HepG2 (cell line): ENCODE measurements around the gene DOK5. TPM values are rescaled to one million over a fixed set of nuclear protein-coding genes. Genes with fewer than 3 reads are reported as not detected.
A peak's percentile ranks its signal among the peaks of the same experiment; 100 is the strongest.

ENCODE experiments used
- ATAC-seq: fragments of 200-7000 bp; cut with Tn5 transposase; 3 replicates; pipeline ENCODE4 v1.9.1; 2020; ENCODE audit warnings: mild to moderate bottlenecking, moderate library complexity
- BruUV-seq: library from RNA; stranded (reverse); fragments of 400-500 nt; replicated peaks from 2 replicates; lab custom pipeline; 2021; lab: Mats Ljungman, UMichigan
- CTCF ChIA-PET: fragments of 300-600 bp; formaldehyde crosslinking; extraction: SDS; loops from one replicate; lab custom pipeline; 2021; ENCODE audit warnings: low total read pairs, inconsistent platforms, low intra/inter-chr PET ratio; lab: Yijun Ruan, JAX
- POLR2A ChIA-PET: fragments of 350-600 bp; sonication (Branson Sonifier 250); formaldehyde crosslinking; loops from one replicate; lab custom pipeline; 2020; ENCODE audit warnings: antibody characterized with exemption, inconsistent platforms; lab: Yijun Ruan, JAX
- DNase-seq: peaks from one replicate; pipeline ENCODE4 v3.0.0-alpha.2; 2015; ENCODE audit warnings: low spot score
- FAIRE-seq: peaks from 3 replicates; lab custom pipeline; 2011; peaks lifted over from hg19 to GRCh38; lab: Jason Lieb, UNC
- H2AFZ ChIP-seq: one replicate; pipeline ENCODE4 v1.6.1; 2011; ENCODE audit warnings: low read length, inconsistent platforms
- H3K27ac ChIP-seq: fragments of 300-600 bp; 3 replicates; pipeline ENCODE4 v1.8.0; 2011; ENCODE audit warnings: mixed run types, mild to moderate bottlenecking, mixed read lengths, low read length, inconsistent platforms; ENCODE audit not compliant: insufficient read depth; ENCODE audit errors: extremely low read length
- H3K27me3 ChIP-seq, 2 experiments: fragments of 200-600 bp in 1 of 2; 2 replicates in 1 of 2; 3 replicates in 1 of 2; pipeline versions ENCODE4 v1.6.0 to v1.8.0; 2011; ENCODE audit warnings: low read length in 2 of 2, mild to moderate bottlenecking in 2 of 2, moderate library complexity in 2 of 2, inconsistent platforms in 1 of 2; ENCODE audit not compliant: insufficient read depth in 2 of 2, control insufficient read depth in 1 of 2
- H3K36me3 ChIP-seq, 2 experiments: fragments of 200-600 bp in 1 of 2; replicated peaks in 1 of 2; 2 replicates in 1 of 2; 3 replicates in 1 of 2; pipeline versions ENCODE4 v1.5.1 to v1.8.0; 2011; ENCODE audit warnings: low read length in 2 of 2, inconsistent platforms in 1 of 2; ENCODE audit not compliant: insufficient read depth in 2 of 2, control insufficient read depth in 1 of 2
- H3K4me1 ChIP-seq: 2 replicates; pipeline ENCODE4 v1.5.1; 2012; ENCODE audit warnings: low read length, inconsistent platforms; ENCODE audit not compliant: insufficient read depth
- H3K4me2 ChIP-seq: 2 replicates; pipeline ENCODE4 v1.6.0; 2011; ENCODE audit warnings: low read depth, low read length, inconsistent platforms
- H3K4me3 ChIP-seq, 3 experiments: fragments of 200-600 bp in 1 of 3; sonication (generic), shearing (Covaris generic) in 1 of 3; replicated peaks in 1 of 3; 2 replicates each; pipeline ENCODE4 v1.5.1; 2011 to 2016; ENCODE audit warnings: low read length in 3 of 3, inconsistent platforms in 2 of 3, low read depth in 2 of 3, mild to moderate bottlenecking in 2 of 3, control low read depth in 1 of 3, mixed read lengths in 1 of 3; ENCODE audit not compliant: insufficient read depth in 1 of 3
- H3K79me2 ChIP-seq: one replicate; pipeline ENCODE4 v1.6.1; 2011; ENCODE audit warnings: low read length, inconsistent platforms; ENCODE audit not compliant: insufficient read depth
- H3K9ac ChIP-seq: 2 replicates; pipeline ENCODE4 v1.6.0; 2011; ENCODE audit warnings: mild to moderate bottlenecking, low read depth, low read length, inconsistent platforms; ENCODE audit not compliant: insufficient read depth
- H3K9me3 ChIP-seq: 2 replicates; pipeline ENCODE4 v1.5.1; 2012; ENCODE audit warnings: mild to moderate bottlenecking, low read length
- H4K20me1 ChIP-seq: 2 replicates; pipeline ENCODE4 v1.6.0; 2011; ENCODE audit warnings: inconsistent platforms, mild to moderate bottlenecking, low read length, moderate library complexity; ENCODE audit not compliant: insufficient read depth
- HOXA5 ChIP-seq: sonication (generic); formaldehyde crosslinking; IDR thresholded peaks from 2 replicates; pipeline ENCODE4 v1.4.0; 2020; ENCODE audit warnings: missing genetic modification reagents
- MTA1 ChIP-seq: sonication (generic); formaldehyde crosslinking; IDR thresholded peaks from 2 replicates; pipeline ENCODE4 v1.4.0; 2020; ENCODE audit warnings: missing genetic modification reagents, mild to moderate bottlenecking, borderline replicate concordance
- PHB2 ChIP-seq: fragments of 450-650 bp; IDR thresholded peaks from 2 replicates; pipeline ENCODE4 v1.6.1; 2018; ENCODE audit not compliant: partially characterized antibody
- SMAD3 ChIP-seq: sonication (generic); formaldehyde crosslinking; IDR thresholded peaks from 2 replicates; pipeline ENCODE4 v1.4.0; 2020; ENCODE audit warnings: missing genetic modification reagents
- SMC3 ChIP-seq: IDR thresholded peaks from 2 replicates; pipeline ENCODE4 v1.6.1; 2011; ENCODE audit warnings: low read length, improper control_type of control experiment
- STAG1 ChIP-seq: sonication (generic); formaldehyde crosslinking; IDR thresholded peaks from 2 replicates; pipeline ENCODE4 v1.4.0; 2020; ENCODE audit warnings: missing genetic modification reagents
- SUZ12 ChIP-seq: fragments of 150-350 bp; IDR thresholded peaks from 2 replicates; pipeline ENCODE4 v1.6.1; 2014; ENCODE audit warnings: low read depth, low read length
- YY1 ChIP-seq: IDR thresholded peaks from 2 replicates; pipeline ENCODE4 v1.6.1; 2011; ENCODE audit warnings: low read length, low read depth, moderate library complexity, mild to moderate bottlenecking; ENCODE audit not compliant: insufficient read depth, insufficient replicate concordance
- ZNF292 ChIP-seq: sonication (generic); formaldehyde crosslinking; IDR thresholded peaks from 2 replicates; pipeline ENCODE4 v1.8.1; 2022; ENCODE audit warnings: mild to moderate bottlenecking, low read depth, missing genetic modification reagents, borderline replicate concordance
- ZNF331 ChIP-seq: sonication (generic); formaldehyde crosslinking; IDR thresholded peaks from 2 replicates; pipeline ENCODE4 v1.4.0; 2020; ENCODE audit warnings: missing genetic modification reagents
- ZNF574 ChIP-seq: sonication (generic); formaldehyde crosslinking; IDR thresholded peaks from 2 replicates; pipeline ENCODE4 v1.4.0; 2020; ENCODE audit warnings: missing genetic modification reagents
- ZNF749 ChIP-seq: sonication (generic); formaldehyde crosslinking; IDR thresholded peaks from 2 replicates; pipeline ENCODE4 v1.8.0; 2022; ENCODE audit warnings: mild to moderate bottlenecking, missing genetic modification reagents, moderate library complexity, borderline replicate concordance
- WGBS: methylation state at CpG from one replicate; pipeline ENCODE4 v1.1.6; 2017; ENCODE audit warnings: low lambda C conversion rate; 5-methylcytosine and 5-hydroxymethylcytosine counted together
- in situ Hi-C: cut with HindIII; loops from 2 replicates; pipeline ENCODE4 v1.10.0; 2017; ENCODE audit warnings: low pct_unique_long_range_greater_than_20kb; ENCODE audit not compliant: extremely low pct_ligation_motif_present
- intact Hi-C: fragments of 100-400 bp; cut with micrococcal nuclease; formaldehyde crosslinking; loops from one replicate; pipeline ENCODE4 v1.10.0; 2022; ENCODE audit not compliant: unreplicated experiment
- polyA plus RNA-seq, 8 experiments: library from polyadenylated mRNA; depleted of rRNA in 3 of 8; stranded (reverse) in 7 of 8; unstranded in 1 of 8; fragments of >200 nt; fragmentation: Illumina TruSeq in 4 of 8; extraction: Trizol in 4 of 8; gene quantifications; 2 replicates each; pipeline versions ENCODE4 v1.2.1 to v1.2.3, GENCODE V29; 2011 to 2016; ENCODE audit warnings: low read depth in 4 of 8, missing spikeins in 1 of 8, mixed read lengths in 1 of 8; ENCODE audit not compliant: insufficient read depth in 1 of 8
- total RNA-seq, 5 experiments: library from RNA; depleted of rRNA; stranded (reverse); fragments of >200 nt; fragmentation: Illumina TruSeq; extraction: Trizol; gene quantifications; 2 replicates each; pipeline ENCODE4 v1.2.3, GENCODE V29; 2016; ENCODE audit warnings: low read depth in 1 of 5
- TF ChIP-seq, protein P1 (sequence below): sonication (generic); formaldehyde crosslinking; IDR thresholded peaks from 2 replicates; pipeline ENCODE4 v1.4.0; 2020; ENCODE audit warnings: mild to moderate bottlenecking, missing genetic modification reagents, borderline replicate concordance
- TF ChIP-seq, protein P2 (sequence below): sonication (generic); formaldehyde crosslinking; IDR thresholded peaks from 2 replicates; pipeline ENCODE4 v1.8.0; 2022; ENCODE audit warnings: missing genetic modification reagents, mild to moderate bottlenecking, inconsistent platforms, borderline replicate concordance
- TF ChIP-seq, protein P3 (sequence below): sonication (generic); formaldehyde crosslinking; IDR thresholded peaks from 2 replicates; pipeline ENCODE4 v1.5.0; 2020; ENCODE audit warnings: missing genetic modification reagents

DOK5 gene
- total and polyA plus RNA-seq, 2 of the 13 experiments (the other 11 are each of a cell fraction or from before 2014, with no cell fraction given), result not detected

DNA sequence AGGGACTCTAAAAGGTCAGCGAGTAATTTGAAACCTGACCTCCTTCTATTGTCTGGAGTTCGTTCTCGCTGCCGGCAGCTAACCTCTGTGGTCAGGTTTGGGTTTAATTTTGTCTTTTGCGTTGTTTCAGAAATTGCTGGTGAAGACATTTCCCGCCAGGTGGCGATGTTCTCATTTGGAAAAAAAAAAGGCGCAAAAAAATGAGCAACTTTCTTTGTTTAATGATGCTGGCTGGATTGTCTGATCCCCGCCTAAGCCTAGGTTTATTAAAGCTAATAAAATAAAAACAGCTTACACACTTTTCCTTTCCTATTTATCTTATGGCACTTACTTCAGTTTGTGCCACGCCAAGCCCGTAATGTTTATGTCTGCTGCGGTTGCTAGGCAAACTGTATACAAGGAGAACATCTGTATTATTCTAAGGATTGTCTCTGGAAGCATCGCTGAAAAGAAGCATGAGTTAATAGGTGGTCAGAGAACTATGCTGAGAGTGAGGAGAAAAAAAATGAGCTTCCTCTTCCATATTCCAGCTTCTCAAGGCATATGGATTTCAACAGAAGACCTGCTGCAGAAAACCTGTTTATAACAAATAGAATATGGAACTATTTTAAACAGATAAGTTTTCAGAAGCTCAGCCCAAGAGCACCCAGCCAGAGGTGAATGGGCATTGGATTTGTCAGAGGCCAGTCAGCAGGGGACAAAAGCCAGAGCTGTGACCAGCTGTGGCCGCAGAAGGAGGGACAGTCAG lies 205.7 kb downstream of the DOK5 start:
- Histone ChIP-seq H2AFZ (no peak overlapping the region), H3K36me3 (no peaks in the 10 kb centered on the region), H3K4me3 (no peak overlapping the region), H3K4me2 (no peak overlapping the region), H3K27me3 (peaks cover 0 to 17% of the 10 kb centered on the region in 2 experiments; a peak in 2 of 5 replicates), H4K20me1 (0 out of 2 replicates have a peak, but pooled peaks cover 2% of the 10 kb centered on the region), H3K79me2 (no peaks in the 10 kb centered on the region), H3K4me1 (no peaks in the 10 kb centered on the region), H3K9ac (no peak overlapping the region), H3K27ac (no peak overlapping the region), H3K9me3 (no peaks in the 10 kb centered on the region)
- CTCF ChIA-PET, result interaction anchor here (1.1 to 2.3 kb wide), 6 partner anchors 13 to 1662 kb away, joined by 3 to 13 read pairs (median 5); no protein-coding TSS in a partner anchor
- peak; percentile 74 for ATAC-seq
- in situ Hi-C loops (loop anchor here (5.0 to 10.0 kb wide), 2 partner anchors 1576 to 1654 kb away; no protein-coding TSS in a partner anchor), intact Hi-C loops (loop anchor here (1.0 to 2.0 kb wide), 2 partner anchors 45 to 1664 kb away; no protein-coding TSS in a partner anchor)
- FAIRE-seq, result peak; percentile 97
- BruUV-seq, result no TSS peak
- peak; percentile 65 for DNase-seq
- whole genome bisulfite sequencing, result 23% methylated on average over 14 of the region's 14 CpGs
- POLR2A ChIA-PET, result no interaction called here
- TF ChIP-seq YY1 (no peak), HOXA5 (peak; percentile 63; the same call in 1 of the 2 replicates), SUZ12 (no peak), PHB2 (no peak), ZNF292 (CRISPR knock-in tag) (no peak), ZNF331 (CRISPR knock-in tag) (peak; percentile 21; the same call in 1 of the 2 replicates), ZNF749 (CRISPR knock-in tag) (no peak), SMC3 (peak; percentile 63; the same call in 1 of the 2 replicates), ZNF574 (CRISPR knock-in tag) (no peak), STAG1 (CRISPR knock-in tag) (peak; percentile 80), SMAD3 (CRISPR knock-in tag) (peak; percentile 45; the same call in 1 of the 2 replicates), MTA1 (CRISPR knock-in tag) (no peak)
- TF ChIP-seq, protein P1, sequence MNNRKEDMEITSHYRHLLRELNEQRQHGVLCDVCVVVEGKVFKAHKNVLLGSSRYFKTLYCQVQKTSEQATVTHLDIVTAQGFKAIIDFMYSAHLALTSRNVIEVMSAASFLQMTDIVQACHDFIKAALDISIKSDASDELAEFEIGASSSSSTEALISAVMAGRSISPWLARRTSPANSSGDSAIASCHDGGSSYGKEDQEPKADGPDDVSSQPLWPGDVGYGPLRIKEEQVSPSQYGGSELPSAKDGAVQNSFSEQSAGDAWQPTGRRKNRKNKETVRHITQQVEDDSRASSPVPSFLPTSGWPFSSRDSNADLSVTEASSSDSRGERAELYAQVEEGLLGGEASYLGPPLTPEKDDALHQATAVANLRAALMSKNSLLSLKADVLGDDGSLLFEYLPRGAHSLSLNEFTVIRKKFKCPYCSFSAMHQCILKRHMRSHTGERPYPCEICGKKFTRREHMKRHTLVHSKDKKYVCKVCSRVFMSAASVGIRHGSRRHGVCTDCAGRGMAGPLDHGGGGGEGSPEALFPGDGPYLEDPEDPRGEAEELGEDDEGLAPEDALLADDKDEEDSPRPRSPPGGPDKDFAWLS (CRISPR knock-in tag), result no peak
- TF ChIP-seq, protein P2, sequence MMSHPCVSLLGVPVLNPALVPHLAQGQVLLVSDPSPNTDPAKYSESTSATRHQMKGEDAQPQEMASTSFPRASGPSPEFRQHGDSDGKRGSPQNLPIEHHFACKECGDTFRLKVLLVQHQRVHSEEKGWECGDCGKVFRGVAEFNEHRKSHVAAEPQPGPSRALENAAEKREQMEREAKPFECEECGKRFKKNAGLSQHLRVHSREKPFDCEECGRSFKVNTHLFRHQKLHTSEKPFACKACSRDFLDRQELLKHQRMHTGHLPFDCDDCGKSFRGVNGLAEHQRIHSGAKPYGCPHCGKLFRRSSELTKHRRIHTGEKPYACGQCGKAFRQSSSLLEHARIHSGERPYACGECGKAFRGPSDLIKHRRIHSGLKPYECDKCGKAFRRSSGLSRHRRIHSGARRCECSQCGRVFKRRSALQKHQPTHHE (CRISPR knock-in tag), result no peak
- TF ChIP-seq, protein P3, sequence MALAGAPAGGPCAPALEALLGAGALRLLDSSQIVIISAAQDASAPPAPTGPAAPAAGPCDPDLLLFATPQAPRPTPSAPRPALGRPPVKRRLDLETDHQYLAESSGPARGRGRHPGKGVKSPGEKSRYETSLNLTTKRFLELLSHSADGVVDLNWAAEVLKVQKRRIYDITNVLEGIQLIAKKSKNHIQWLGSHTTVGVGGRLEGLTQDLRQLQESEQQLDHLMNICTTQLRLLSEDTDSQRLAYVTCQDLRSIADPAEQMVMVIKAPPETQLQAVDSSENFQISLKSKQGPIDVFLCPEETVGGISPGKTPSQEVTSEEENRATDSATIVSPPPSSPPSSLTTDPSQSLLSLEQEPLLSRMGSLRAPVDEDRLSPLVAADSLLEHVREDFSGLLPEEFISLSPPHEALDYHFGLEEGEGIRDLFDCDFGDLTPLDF (CRISPR knock-in tag), result peak; percentile 35; the same call in 1 of the 2 replicates
